PC-3 (cell line): ENCODE data around the gene PRUNE2.

Experiments used
- CTCF ChIP-seq: fragments of 300-600 bp; sonication (generic); conservative IDR thresholded peaks from 2 replicates; pipeline ENCODE4 v1.5.1; 2017; ENCODE audit warnings: antibody characterized with exemption, low read depth, mild to moderate bottlenecking, low read length
- EZH2 ChIP-seq: fragments of 300-600 bp; sonication (generic); IDR thresholded peaks from one replicate; pipeline ENCODE4 v1.6.1; 2017; ENCODE audit warnings: antibody characterized with exemption, mild to moderate bottlenecking, low read length; ENCODE audit not compliant: unreplicated experiment

DNA sequence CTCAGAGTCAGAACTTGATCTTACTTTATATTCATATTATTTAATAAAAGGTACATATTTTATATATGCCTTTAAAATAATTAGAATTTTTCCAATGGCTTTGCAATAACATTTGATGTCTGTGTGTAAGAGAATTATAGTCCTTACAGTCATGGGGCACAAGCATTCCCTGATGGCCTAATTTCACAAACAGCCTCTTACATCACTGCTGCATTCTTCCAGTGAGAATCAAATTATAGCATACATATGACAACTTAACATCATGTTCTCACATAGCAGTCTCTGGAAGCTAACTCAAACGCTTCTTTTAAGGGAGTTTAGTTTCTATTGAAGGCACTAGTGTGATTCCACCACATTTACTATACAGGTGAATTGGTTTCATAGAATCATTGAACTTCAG lies 15.3 kb upstream of the PRUNE2 start:
- no peak for TF ChIP-seq CTCF
- no peak for TF ChIP-seq EZH2
